Panc1 (cell line): ENCODE data around the gene SART1. TPM values are rescaled to one million over a fixed set of nuclear protein-coding genes. Genes with fewer than 3 reads are reported as not detected.

Experiments used
- ATAC-seq: fragments of 200-7000 bp; cut with Tn5 transposase; 2 replicates; pipeline ENCODE4 v1.9.1; 2020; ENCODE audit warnings: mild to moderate bottlenecking, moderate library complexity
- BruUV-seq: library from RNA; stranded (reverse); fragments of 400-500 nt; replicated peaks from 2 replicates; lab custom pipeline; 2021; lab: Mats Ljungman, UMichigan
- CTCF ChIA-PET: fragments of 300-600 bp; sonication (Branson Sonifier 250); formaldehyde crosslinking; loops from one replicate; lab custom pipeline; 2022; ENCODE audit warnings: antibody characterized with exemption; lab: Charles Lee
- POLR2A ChIA-PET: fragments of 300-600 bp; sonication (Branson Sonifier 250); formaldehyde crosslinking; loops from one replicate; lab custom pipeline; 2022; ENCODE audit warnings: antibody characterized with exemption; lab: Charles Lee
- DNase-seq: peaks from one replicate; pipeline ENCODE4 v3.0.0-alpha.2; 2010; ENCODE audit warnings: low read depth, low spot score
- H3K27ac ChIP-seq: 2 replicates; pipeline ENCODE4 v1.5.1; 2011; ENCODE audit warnings: mild to moderate bottlenecking, low read length, inconsistent platforms
- H3K27me3 ChIP-seq: fragments of 200-500 bp; sonication (Bioruptor generic); 2 replicates; pipeline ENCODE4 v1.6.0; 2014; ENCODE audit warnings: low read length, inconsistent platforms; ENCODE audit not compliant: control insufficient read depth, insufficient read depth
- H3K36me3 ChIP-seq: fragments of 200-500 bp; sonication (Bioruptor generic); 2 replicates; pipeline ENCODE4 v1.5.1; 2014; ENCODE audit warnings: inconsistent platforms, mild to moderate bottlenecking, low read length, moderate library complexity; ENCODE audit not compliant: control insufficient read depth, insufficient read depth
- H3K4me1 ChIP-seq: 2 replicates; pipeline ENCODE4 v1.5.1; 2011; ENCODE audit warnings: inconsistent platforms, mild to moderate bottlenecking, low read length, moderate library complexity; ENCODE audit not compliant: control insufficient read depth, insufficient read depth
- H3K4me3 ChIP-seq, 2 experiments: 2 replicates each; pipeline ENCODE4 v1.5.1; 2011 to 2012; ENCODE audit warnings: low read depth in 2 of 2, low read length in 2 of 2, mild to moderate bottlenecking in 2 of 2, inconsistent platforms in 1 of 2, moderate library complexity in 1 of 2
- H3K9me3 ChIP-seq: fragments of 200-500 bp; sonication (Bioruptor generic); 2 replicates; pipeline ENCODE4 v1.5.1; 2014; ENCODE audit warnings: low read depth, mild to moderate bottlenecking, inconsistent platforms, low read length, moderate library complexity; ENCODE audit not compliant: control insufficient read depth, insufficient read depth
- POLR2AphosphoS5 ChIP-seq: IDR thresholded peaks from 2 replicates; pipeline ENCODE4 v1.6.1; 2012; ENCODE audit warnings: mild to moderate bottlenecking, low read depth, low read length, moderate library complexity
- REST ChIP-seq, 2 experiments: IDR thresholded peaks; 2 replicates each; pipeline ENCODE4 v1.6.1; 2011 to 2012; ENCODE audit warnings: low read depth in 2 of 2, control low read depth in 1 of 2, low read length in 1 of 2, mild to moderate bottlenecking in 1 of 2, moderate library complexity in 1 of 2; ENCODE audit not compliant: insufficient read depth in 1 of 2
- SIN3A ChIP-seq: IDR thresholded peaks from 2 replicates; pipeline ENCODE4 v1.6.1; 2012; ENCODE audit warnings: low read depth, mild to moderate bottlenecking, low read length, moderate library complexity, borderline replicate concordance; ENCODE audit not compliant: insufficient read depth
- TCF7L2 ChIP-seq: IDR thresholded peaks from 2 replicates; pipeline ENCODE4 v1.6.1; 2011; ENCODE audit warnings: mild to moderate bottlenecking, low read depth, low read length, inconsistent platforms
- in situ Hi-C: cut with HindIII; loops from 2 replicates; pipeline ENCODE4 v1.10.0; 2016; ENCODE audit warnings: low sequenced_read_pairs, low pct_unique_long_range_greater_than_20kb
- intact Hi-C: fragments of 100-400 bp; cut with micrococcal nuclease; formaldehyde crosslinking; loops from one replicate; pipeline ENCODE4 v1.10.0; 2022; ENCODE audit not compliant: unreplicated experiment
- total RNA-seq: library from RNA; stranded (reverse); gene quantifications from one replicate; pipeline ENCODE4 v1.2.1, GENCODE V29; 2021; ENCODE audit not compliant: unreplicated experiment
- TF ChIP-seq, protein P1 (sequence below): fragments of 450-650 bp; IDR thresholded peaks from 2 replicates; pipeline ENCODE4 v1.5.1; 2017; ENCODE audit warnings: mild to moderate bottlenecking

Gene SART1
- total RNA-seq, 1 experiment from 2014 or later = 76.4 TPM

DNA sequence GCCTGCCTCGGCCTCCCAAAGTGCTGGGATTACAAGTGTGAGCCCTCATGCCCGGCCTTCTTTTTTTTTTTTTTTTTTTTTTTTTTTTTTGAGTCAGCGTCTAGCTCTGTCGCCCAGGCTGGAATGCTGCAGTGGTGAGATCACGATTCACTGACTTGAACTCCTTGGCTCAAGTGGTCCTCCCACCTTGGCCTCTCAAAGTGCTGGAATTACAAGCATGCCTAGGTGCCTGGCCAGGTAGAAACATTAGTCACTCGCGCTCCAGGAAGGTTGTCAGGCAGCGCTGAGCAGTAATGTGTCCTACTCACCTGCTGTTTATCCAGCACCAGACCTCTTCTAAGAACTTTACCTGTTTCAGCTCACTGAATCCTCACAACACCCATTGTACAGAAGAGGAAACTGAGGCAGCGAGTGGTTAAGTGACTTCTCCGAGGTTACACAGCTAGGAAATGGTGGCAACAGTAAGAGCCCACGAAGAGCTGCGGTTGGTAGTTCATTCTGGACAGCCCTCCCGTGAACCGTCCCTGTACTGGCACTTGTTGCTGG is 49.8 kb downstream of the SART1 start:
- ATAC-seq (no peak), DNase-seq (no peak)
- intact Hi-C loops = no loop called here
- ChIA-PET CTCF (interaction anchor here (0.6 kb wide), 1 partner anchor 286 kb away, joined by 7 read pairs; no protein-coding TSS in a partner anchor), POLR2A (no interaction called here)
- Histone ChIP-seq H3K9me3 (no peaks in the 10 kb centered on the region), H3K36me3 (no peaks in the 10 kb centered on the region), H3K27ac (no peak overlapping the region), H3K27me3 (no peaks in the 10 kb centered on the region), H3K4me1 (peaks cover 42% of the 10 kb centered on the region), H3K4me3 (no peak overlapping the region)
- TF ChIP-seq, protein P1, sequence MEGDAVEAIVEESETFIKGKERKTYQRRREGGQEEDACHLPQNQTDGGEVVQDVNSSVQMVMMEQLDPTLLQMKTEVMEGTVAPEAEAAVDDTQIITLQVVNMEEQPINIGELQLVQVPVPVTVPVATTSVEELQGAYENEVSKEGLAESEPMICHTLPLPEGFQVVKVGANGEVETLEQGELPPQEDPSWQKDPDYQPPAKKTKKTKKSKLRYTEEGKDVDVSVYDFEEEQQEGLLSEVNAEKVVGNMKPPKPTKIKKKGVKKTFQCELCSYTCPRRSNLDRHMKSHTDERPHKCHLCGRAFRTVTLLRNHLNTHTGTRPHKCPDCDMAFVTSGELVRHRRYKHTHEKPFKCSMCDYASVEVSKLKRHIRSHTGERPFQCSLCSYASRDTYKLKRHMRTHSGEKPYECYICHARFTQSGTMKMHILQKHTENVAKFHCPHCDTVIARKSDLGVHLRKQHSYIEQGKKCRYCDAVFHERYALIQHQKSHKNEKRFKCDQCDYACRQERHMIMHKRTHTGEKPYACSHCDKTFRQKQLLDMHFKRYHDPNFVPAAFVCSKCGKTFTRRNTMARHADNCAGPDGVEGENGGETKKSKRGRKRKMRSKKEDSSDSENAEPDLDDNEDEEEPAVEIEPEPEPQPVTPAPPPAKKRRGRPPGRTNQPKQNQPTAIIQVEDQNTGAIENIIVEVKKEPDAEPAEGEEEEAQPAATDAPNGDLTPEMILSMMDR = no peak
- TF ChIP-seq POLR2AphosphoS5 (no peak), SIN3A (no peak), REST (IDR thresholded peaks at IDR 0.05; ENCODE audit: insufficient read depth in 1 of 2, low read depth in 2 of 2, low read length in 1 of 2) (no peak), TCF7L2 (no peak)
- no TSS peak for BruUV-seq
- in situ Hi-C loops = no loop called here

GRCh38 chr11:66011785-66012303 is 50.3 kb downstream of the SART1 start, which contains the start of gene CST6:
Gene CST6 (plus strand): TSS chr11:66012008. CDS start chr11:66012045, 37 bp downstream.
- H3K9me3 ChIP-seq = no peaks in the 10 kb centered on the region
- POLR2A ChIA-PET = no interaction called here
- intact Hi-C loops (no loop called here), in situ Hi-C loops (no loop called here)
- no peak within 1 kb of the TSS for H3K4me3 ChIP-seq
- DNase-seq = no peak
- no peak for ATAC-seq
- peaks cover 37% of the 10 kb centered on the region for H3K4me1 ChIP-seq
- CTCF ChIA-PET = interaction anchor here (0.6 kb wide), 1 partner anchor 285 kb away, joined by 7 read pairs; no protein-coding TSS in a partner anchor
- TF ChIP-seq POLR2AphosphoS5 = no peak
- TF ChIP-seq, protein P1 = no peak
- TF ChIP-seq SIN3A = no peak
- TF ChIP-seq TCF7L2 = no peak
- BruUV-seq = no TSS peak
- no peaks in the 10 kb centered on the region for H3K27me3 ChIP-seq
- H3K36me3 ChIP-seq = no peaks in the 10 kb centered on the region
- H3K27ac ChIP-seq = no peak within 1 kb of the TSS
